HG03571 (cell line): ENCODE results near the gene ABHD2.
"Not testable (repeated sequence)": the region's sequence is repeated elsewhere in the genome, so short reads cannot be mapped to it uniquely, and the experiment has no call there.

ENCODE experiments used
- ATAC-seq: cut with Tn5 transposase; IDR thresholded peaks from one replicate; pipeline ENCODE4 v1.9.1; 2021; ENCODE audit not compliant: unreplicated experiment

ABHD2 gene

GRCh38 chr15:89217686-89218376 is 129.6 kb downstream of the ABHD2 start:
- ATAC-seq: no peak

GRCh38 chr15:89218531-89218930 is 130.3 kb downstream of the ABHD2 start:
- ATAC-seq: no peak

GRCh38 chr15:89221543-89221942 is 133.3 kb downstream of the ABHD2 start, which contains the start of gene RLBP1:
Gene RLBP1, minus strand, starts transcription at chr15:89221579. Its CDS starts 2,604 bp downstream, at chr15:89218975.
- ATAC-seq: no peak

GRCh38 chr15:89225588-89225987 is 137.3 kb downstream of the ABHD2 start:
- ATAC-seq: no peak

GRCh38 chr15:89226359-89227221 is 138.3 kb downstream of the ABHD2 start:
- no peak for ATAC-seq

GRCh38 chr15:89227425-89227824 is 139.2 kb downstream of the ABHD2 start:
- ATAC-seq: no peak

GRCh38 chr15:89230277-89230676 is 142.0 kb downstream of the ABHD2 start:
- ATAC-seq: no peak

- ATAC-seq: no peak
These were observed 143.6 kb downstream of the ABHD2 start for GRCh38 chr15:89231832-89232231.

GRCh38 chr15:89239883-89240810 is 151.9 kb downstream of the ABHD2 start:
- ATAC-seq: not testable (repeated sequence)

- ATAC-seq: no peak
These were observed 154.9 kb downstream of the ABHD2 start for GRCh38 chr15:89243046-89243690.

- peak; percentile 95 for ATAC-seq
These were observed 155.7 kb downstream of the ABHD2 start, which contains the start of gene FANCI for GRCh38 chr15:89243691-89244573. Gene FANCI, plus strand, starts transcription at chr15:89243979. Its CDS starts 3,669 bp downstream, at chr15:89247648.

- no peak for ATAC-seq
These were observed 156.3 kb downstream of the ABHD2 start for GRCh38 chr15:89244574-89244903.

- ATAC-seq: no peak
These were observed 159.2 kb downstream of the ABHD2 start for GRCh38 chr15:89247446-89247845.

GRCh38 chr15:89248584-89248983 is 160.3 kb downstream of the ABHD2 start:
- no peak for ATAC-seq

GRCh38 chr15:89250142-89250541 is 161.9 kb downstream of the ABHD2 start:
- not testable (repeated sequence) for ATAC-seq
